NCI-H2081 treated with DMSO at 0.1 percent for 48 hours (cell line): ENCODE measurements around the gene VASP.
A peak's percentile ranks its signal among the peaks of the same experiment; 100 is the strongest.

ENCODE experiments used
- DNase-seq: peaks from one replicate; lab custom pipeline; 2025; lab: John Stamatoyannopoulos, UW

VASP gene

DNA sequence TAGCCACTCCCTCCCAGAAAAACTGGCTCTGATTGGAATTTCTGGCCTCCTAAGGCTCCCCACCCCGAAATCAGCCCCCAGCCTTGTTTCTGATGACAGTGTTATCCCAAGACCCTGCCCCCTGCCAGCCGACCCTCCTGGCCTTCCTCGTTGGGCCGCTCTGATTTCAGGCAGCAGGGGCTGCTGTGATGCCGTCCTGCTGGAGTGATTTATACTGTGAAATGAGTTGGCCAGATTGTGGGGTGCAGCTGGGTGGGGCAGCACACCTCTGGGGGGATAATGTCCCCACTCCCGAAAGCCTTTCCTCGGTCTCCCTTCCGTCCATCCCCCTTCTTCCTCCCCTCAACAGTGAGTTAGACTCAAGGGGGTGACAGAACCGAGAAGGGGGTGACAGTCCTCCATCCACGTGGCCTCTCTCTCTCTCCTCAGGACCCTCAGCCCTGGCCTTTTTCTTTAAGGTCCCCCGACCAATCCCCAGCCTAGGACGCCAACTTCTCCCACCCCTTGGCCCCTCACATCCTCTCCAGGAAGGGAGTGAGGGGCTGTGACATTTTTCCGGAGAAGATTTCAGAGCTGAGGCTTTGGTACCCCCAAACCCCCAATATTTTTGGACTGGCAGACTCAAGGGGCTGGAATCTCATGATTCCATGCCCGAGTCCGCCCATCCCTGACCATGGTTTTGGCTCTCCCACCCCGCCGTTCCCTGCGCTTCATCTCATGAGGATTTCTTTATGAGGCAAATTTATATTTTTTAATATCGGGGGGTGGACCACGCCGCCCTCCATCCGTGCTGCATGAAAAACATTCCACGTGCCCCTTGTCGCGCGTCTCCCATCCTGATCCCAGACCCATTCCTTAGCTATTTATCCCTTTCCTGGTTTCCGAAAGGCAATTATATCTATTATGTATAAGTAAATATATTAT lies 33.3 kb upstream of the VASP start:
- DNase-seq: no peak

DNA sequence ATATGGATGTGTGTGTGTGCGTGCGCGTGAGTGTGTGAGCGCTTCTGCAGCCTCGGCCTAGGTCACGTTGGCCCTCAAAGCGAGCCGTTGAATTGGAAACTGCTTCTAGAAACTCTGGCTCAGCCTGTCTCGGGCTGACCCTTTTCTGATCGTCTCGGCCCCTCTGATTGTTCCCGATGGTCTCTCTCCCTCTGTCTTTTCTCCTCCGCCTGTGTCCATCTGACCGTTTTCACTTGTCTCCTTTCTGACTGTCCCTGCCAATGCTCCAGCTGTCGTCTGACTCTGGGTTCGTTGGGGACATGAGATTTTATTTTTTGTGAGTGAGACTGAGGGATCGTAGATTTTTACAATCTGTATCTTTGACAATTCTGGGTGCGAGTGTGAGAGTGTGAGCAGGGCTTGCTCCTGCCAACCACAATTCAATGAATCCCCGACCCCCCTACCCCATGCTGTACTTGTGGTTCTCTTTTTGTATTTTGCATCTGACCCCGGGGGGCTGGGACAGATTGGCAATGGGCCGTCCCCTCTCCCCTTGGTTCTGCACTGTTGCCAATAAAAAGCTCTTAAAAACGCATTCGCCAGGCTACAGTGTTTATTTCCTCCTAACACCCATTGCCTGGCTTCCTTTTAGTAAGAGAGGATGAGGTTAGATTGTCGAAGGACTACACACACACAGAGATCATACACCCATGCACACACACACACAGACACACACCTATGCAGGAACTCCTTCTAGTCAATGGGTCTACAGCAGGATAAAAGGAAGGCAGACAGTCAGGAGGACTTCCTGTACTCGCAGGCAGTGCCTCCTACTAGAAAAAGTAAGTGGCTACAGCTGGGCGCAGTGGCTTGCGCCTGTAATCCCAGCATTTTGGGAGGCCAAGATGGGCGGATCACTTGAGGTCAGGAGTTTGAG lies 32.4 kb upstream of the VASP start:
- no peak for DNase-seq

DNA sequence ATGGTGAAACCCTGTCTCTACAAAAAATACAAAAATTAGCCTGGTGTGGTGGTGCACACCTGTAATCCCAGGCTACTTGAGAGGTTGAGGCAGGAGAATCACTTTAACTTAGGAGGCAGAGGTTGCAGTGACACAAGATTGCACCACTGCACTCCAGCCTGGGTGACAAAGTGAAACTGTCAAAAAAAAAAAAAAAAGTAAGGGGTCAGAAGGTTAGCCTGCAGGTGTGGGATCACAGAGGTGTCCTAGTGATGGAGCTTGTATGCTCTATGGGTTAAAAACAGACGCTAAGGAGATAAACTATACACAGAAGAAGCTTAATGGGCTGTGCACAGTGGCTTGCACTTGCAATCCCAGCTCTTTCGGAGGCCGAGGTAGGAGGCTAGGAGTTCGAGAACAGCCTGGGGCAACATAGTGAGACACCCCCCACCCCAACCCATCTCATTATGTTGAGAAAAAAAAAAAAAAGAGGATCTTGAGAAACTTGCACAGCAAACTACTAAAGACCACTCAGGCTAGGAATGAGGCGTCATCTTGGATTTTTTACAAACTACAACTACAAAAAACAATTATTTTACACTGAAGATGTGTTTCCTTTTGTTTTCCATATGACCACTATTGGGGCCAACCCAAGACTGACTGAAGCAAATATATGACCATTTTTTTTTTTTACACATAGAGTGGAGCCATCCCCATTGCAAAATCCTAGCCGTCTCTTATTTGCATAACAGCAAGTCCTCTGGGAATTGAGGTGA lies 31.6 kb upstream of the VASP start:
- DNase-seq: no peak

DNA sequence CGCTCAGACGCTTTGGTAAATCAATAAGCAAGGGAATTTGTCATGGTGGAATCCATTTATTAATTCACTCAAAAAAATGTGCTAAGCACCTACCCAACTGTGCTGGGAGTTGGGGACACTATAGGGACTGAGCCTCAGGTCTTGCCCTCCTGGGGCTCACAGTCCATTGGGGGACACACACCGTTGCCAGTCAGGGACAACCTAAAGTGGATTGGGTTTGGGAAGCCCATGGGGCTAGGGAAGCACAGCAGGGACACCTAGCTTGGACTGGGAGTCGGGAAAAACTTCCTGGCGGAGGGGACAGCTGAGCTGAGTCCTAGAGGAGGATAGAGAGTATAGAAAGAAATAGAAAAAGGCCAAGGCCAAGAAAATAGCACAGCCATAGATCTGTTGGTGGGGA lies 31.0 kb upstream of the VASP start:
- no peak for DNase-seq

DNA sequence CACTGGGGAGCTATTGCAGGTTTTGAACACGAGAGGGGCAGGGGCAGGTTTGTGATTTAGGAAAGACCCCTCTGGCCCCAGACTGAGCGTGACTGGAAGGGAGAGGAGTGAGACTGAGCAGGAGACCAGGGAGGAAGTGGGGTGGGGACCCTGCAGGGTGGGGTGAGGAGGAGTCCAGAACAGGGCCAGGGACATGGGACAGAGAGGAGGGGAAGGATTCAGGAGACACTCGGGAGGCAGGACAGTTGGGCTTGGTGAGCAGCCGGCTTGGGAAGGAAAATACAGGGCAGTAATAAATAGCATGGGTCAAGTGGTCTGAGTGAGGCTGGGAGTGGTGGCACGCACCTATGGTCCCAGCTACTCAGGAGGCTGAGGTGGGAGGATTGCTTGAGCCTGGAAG lies 30.1 kb upstream of the VASP start:
- no peak for DNase-seq

DNA sequence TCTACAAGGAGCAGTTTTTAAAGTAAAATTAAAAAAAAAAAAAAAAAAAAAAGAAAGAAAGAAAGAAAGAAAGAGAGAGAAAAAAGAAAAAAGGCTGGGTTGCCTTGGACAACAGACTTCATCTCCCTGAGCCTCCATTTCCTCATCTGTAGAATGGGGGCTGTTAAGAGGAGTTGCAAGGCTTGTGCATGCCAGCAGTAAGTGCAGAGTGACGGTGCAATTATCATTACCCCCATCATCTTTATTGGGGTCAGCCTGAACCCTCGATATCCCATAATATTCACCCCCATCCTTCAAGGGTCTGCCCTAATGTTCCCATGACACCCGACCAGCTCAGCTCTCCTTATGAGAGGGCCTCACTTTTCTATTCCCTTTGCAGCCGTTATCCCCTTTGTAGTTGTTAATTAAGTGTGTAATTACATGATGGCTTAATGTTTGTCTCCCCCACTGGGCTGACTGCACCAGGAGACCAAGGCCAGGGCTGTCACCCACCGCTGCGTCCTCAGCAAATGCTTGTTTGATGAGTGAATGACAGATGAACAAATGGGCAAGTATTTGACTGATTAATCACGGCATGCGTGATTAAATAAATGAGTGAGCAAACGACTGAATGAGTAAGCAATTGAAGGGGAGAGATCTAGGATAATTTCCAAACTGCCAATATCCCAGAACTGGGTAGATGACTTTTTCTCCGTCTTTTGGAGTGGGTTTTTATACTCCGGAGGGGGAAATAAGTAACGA lies 29.4 kb upstream of the VASP start:
- DNase-seq: no peak

DNA sequence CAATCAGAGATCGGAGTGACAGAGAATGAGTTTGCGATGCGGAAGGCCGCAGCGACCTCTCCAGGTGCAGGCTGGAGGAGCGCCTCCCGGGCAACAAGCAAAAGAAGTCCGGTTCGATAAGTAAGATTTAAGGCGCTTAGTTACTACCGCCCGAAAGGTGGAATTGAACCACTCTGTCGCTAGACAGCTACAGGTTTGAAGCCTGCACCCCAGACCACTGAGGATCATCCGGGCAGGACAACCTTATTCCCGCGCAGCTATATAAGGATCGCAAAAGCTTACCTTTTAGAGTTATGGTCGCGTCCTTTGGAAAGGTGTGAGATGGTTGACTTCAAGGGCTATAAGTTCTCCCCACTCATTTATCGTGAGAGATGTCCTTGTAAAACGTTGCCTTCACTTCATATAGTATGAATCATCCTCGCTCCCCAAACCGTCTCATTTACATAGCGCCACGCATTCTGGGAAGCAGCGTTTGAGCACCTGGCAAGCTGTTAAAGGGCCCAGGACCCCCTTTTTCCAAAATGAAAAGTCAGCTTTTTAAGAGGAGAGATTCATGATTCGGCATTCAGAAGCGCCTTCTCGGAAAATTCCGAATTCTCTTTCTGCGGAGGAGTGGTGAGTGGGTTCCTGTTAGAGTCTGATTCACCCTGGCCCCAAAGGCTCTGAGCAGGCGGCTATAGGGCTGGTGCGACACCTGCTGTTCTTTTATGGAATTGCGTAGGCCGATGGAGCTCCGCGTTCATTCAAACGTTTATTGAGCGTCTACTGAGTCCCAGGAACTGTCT lies 28.6 kb upstream of the VASP start:
- DNase-seq: peak; percentile 81

DNA sequence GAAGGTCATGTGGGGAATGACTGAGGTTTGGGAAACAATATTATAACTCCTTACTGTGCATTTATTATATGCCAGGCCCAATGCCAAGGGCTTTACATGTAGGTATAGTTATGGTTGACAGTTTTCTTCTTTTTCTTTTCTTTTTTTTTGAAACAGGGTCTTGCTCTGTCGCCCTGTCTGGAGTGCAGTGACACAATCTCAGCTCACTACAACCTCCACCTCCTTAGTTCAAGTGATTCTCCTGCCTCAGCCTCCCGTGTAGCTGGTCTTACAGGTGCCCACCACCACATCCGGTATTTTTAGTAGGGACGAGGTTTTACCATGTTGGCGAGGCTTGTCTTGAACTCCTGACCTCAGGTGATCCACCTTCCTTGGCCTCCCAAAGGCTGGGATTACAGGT lies 24.2 kb upstream of the VASP start:
- DNase-seq: no peak

DNA sequence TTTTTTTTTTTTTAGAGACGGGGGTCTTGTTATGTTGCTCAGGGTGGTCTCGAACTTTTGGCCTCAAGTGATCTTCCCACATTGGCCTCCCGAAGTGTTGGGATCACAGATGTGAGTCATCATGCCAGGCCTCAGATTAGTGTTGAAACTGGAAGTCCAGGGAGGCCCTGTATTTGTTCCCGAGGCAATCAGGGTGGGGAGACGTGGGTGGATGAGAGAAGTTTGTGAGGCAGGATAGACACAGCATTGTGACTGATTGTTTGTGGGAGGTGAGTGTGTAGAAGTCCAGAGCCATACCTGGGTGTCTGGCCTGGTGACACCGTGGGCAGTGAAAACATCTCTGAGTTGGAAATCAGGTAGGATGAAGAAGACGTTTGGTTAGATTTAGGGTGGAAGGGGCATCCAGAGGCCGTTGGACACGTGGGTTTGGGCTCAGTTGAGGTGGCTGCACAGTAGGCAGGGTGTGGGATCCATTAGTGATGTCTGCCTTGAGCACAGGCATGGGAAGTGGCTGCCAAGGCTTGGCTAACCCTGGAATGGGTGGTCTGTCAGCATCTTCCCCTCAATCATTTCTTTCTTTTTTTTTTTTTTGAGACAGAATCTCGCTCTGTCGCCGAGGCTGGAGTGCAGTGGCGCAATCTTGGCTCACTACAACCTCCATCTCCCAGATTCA lies 22.9 kb upstream of the VASP start:
- no peak for DNase-seq

DNA sequence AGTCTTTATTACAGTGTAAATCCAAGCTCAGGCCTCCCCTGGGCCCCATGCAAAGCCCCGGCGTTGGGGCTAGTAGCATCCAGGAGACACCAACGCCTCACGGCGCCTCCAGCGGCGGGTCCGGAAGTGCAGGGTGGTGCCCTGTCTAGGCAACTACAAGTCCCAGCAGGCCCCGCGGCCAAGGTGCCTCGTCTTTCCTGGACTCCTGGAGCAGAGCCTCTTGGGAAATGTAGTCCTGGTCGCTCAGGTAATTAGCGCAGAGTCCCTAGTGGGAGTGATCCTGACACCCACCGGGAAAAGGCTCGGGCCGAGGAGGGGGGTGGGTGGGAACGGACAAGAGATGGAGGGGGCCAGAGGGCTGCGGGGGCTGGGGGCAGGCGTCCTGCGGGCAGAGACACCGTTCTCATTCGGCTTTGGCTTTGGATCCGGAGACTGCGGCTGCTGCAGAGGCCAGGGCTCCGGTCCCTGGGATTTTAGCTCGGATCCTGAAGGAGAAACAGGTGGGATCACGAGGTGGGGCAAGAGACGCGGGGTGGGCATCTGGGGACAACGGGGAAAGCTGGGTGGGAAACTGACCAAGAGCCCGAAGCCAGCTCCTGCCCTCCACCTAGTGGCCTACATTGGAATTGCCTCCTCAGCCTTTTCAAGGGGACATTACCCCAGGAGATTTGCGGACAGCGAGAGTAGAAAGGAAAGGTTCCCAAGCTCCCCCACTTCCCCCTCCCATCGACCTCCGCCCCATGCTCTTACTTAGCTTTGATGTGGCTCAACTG lies 21.8 kb upstream of the VASP start:
- DNase-seq: peak; percentile 79

DNA sequence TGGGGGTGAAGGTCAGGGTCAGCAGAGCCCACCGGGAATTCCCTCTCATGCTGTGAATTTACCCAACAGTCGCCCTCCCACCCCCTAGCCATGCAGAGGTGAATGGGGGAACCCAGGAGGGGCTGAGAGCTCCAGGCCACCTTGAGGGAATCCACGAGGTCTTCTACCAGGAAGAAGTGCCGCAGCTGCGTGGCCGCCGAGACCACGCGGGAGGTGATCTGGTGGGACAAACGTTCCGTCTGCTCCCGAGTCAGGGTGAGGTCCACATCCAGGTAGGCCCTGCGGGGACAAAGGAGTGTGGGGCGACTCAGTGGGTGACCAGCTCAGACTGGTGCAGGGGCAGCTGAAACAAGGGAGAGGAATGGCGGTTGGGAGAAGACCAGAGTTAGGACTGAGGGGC lies 18.6 kb upstream of the VASP start:
- no peak for DNase-seq

DNA sequence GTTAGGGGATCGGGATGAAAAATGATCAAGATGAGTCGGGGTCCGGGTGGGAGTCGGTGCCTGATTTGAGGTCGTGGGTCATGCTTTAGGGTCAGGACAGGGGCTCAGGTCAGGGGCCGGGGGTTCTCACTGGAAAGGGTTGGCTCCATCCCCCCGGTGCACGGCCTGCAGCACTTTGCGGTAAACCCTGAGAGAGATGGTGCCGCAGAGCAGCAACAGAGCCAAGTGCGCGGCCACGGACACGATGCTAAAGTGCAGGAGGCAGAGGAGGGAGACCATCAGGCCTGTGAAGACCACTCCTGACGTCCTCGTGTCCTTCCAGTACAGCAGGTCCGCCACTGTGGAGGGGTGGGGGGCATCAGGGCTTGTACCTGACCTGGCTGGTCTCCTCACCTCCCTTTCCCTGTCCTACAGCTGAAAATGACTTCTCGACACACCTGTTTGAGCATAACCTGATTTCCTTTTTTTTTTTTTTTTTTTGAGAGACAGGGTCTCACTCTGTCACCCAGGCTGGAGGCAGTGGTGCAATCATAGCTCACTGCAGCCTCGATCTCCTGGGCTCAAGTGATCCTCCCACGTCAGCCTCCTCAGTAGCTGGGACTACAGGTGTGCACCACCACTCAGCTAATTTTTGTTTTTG lies 17.9 kb upstream of the VASP start:
- DNase-seq: no peak

DNA sequence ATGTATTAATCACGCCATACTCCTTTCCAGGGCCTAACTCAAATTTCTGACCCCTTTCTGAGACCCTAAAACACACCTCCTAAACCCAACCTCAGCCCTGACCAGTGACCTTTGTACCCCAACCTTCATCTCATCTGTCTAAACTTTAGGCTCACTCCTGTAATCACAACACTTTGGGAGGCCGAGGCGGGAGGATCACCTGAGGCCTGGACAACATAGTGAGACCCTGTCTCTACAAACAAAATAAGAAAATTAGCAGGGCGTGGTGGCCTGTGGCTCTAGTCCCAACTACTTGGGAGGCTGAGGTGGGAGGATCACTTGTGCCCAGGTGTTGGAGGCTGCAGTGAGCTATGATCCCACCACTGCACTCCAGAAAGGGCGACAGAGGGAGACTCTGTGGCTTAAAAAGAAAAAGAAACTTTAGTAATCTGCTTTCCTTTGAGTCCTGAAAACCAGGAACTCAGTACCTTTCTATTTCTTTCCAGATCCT lies 15.1 kb upstream of the VASP start:
- DNase-seq: no peak

DNA sequence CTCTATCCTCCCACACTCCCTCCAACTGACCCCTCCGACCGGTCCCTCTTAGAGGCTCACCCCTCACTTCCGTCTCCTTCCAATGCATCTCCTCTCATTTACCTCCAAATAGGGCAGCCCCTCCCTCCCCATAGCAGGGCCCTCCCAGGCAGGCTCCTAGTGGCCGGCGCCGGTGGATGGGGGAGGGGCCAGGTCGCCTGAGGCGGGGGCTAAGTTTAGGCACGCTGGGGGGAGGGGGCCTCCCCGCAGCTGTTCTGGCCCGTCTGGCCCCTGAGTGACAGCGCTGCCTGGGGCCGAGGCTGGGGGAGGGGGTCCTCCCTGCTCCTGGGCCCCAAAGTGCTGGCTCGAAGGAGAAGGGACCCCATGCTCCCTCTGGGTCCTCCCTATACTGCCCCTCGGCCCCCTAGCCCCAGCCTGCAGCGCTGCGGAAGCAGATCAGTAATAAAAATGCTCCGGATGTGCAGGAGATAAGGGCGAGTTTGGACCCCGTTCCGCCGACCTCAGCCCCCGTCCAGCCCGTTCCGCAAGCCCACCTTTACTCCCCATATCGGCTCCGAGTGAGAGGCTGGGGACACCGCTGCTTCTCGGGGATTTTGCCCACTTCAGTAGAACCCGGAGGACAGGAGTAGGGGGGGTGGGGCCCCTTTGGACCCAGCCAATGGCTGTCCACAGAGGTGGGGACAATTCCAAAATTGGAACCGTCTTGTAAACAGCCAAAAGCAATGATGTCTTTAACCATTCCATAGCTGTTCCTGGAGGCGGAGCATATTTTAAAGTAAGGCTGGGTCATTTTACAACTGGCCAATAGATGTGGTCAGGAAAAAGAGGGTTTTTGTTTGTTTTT lies 14.4 kb upstream of the VASP start:
- DNase-seq: no peak

DNA sequence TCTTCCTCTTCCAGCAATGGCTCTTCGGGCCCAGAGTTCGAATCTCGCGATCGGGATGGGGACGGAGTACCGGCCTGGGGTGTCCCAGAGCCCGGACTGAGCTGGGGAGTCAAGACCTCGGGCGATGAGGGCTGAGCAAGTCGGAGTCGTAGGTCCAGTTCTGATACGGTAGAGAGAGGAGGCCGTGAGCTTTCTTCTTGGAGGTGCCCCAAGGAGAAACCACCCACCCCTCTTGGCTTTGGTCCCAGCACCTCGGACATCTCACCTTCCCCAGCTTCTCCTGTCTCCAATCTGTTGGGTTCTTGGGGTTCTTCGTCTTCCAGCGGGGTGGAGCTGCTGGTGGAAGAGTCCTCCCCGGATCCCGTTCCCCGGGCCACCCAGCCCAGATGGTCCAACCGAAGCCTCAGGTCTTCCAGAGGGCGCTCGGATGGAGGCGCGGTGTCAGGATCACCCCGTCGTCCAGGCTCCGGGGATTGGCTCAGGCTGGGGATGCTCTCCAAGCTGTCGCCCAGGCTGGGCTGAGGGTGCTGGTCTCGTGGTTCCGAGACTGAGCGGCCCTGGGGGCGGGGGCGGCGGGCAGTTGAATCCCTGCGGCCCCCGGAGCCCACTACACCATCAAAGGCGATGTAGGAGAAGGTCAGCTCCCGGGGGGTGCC lies 12.9 kb upstream of the VASP start:
- no peak for DNase-seq

DNA sequence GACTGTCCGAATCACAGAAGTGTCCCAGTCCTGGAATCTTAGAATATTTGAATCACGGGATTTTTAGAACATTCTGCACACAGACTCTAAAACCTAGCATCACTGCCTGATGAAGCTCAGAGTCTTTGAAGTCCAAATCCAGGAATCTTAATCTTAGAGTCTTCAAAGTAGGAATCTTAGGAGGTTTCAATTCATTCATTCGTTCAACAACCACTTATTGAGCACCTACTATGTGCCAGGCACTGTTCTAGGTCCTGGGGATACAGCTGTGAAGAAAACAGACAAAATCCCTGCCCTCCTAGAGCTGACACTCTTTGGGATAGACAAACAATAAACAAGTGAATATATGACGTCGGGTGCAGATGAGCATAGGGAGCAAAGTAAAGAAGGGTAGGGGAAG lies 12.1 kb upstream of the VASP start:
- DNase-seq: no peak

DNA sequence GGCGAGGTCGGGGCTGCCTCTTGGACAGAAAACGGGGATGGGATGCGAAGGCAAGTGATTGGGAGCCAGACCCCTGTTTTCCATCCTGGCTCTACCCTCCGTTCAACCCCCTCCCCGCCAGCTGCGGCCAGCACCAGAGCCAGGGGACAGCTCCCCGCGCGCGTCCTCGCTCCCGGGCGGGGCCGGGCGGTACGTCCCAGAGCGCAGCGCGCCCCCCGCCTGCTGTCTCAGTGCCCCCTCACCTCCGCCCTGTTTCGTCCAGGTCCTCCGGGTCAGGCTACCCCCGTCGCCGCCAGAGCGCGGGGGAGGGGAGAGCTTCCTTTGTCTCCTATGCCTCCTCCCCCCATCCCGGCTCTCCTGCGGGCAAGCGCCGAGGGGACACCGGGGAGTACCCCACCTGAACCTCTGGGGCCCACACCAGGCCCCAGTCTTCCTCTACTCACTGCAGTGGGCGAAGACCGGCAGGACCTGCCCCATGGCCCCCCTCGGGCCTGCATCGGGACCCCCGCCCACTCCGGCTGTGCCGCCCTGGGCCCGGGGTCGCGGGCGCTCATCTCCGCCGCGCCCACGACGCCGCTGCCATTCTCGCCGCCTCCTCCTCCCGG lies 10.8 kb upstream of the VASP start:
- DNase-seq: no peak
